H1 (cell line): ENCODE data around the gene TSPAN9. TPM values are rescaled to one million over a fixed set of nuclear protein-coding genes. Genes with fewer than 3 reads are reported as not detected.

ENCODE experiments used
- CTCF ChIA-PET: fragments of 300-600 bp; sonication (Branson Sonifier 250); formaldehyde crosslinking; loops from one replicate; lab custom pipeline; 2021; ENCODE audit not compliant: partially characterized antibody; lab: Charles Lee
- POLR2A ChIA-PET: fragments of 300-600 bp; sonication (Branson Sonifier 250); formaldehyde crosslinking; loops from one replicate; lab custom pipeline; 2021; ENCODE audit warnings: inconsistent platforms; ENCODE audit not compliant: partially characterized antibody; lab: Charles Lee
- DNase-seq, 2 experiments: peaks; one replicate each; pipeline versions ENCODE4 v3.0.0 to v3.0.0-alpha.2; 2010 to 2022; ENCODE audit warnings: low spot score in 2 of 2, low read depth in 1 of 2, mixed read lengths in 1 of 2
- FAIRE-seq: peaks from 2 replicates; lab custom pipeline; 2011; peaks lifted over from hg19 to GRCh38; lab: Jason Lieb, UNC
- H2AFZ ChIP-seq: 2 replicates; pipeline ENCODE4 v1.8.1; 2012; ENCODE audit warnings: low read length, inconsistent platforms
- H2AK5ac ChIP-seq: 2 replicates; pipeline ENCODE4 v1.6.1; 2013; ENCODE audit warnings: low read depth, low read length
- H2BK120ac ChIP-seq: replicated peaks from 2 replicates; pipeline ENCODE3; 2013; ENCODE audit warnings: low read depth, low read length, inconsistent platforms
- H2BK12ac ChIP-seq: 2 replicates; pipeline ENCODE4 v1.6.1; 2013; ENCODE audit warnings: low read depth, low read length
- H2BK15ac ChIP-seq: 2 replicates; pipeline ENCODE4 v1.6.1; 2013; ENCODE audit warnings: low read length
- H2BK20ac ChIP-seq: 2 replicates; pipeline ENCODE4 v1.6.1; 2013; ENCODE audit warnings: low read length
- H2BK5ac ChIP-seq: 2 replicates; pipeline ENCODE4 v1.6.1; 2013; ENCODE audit warnings: low read depth, low read length
- H3K14ac ChIP-seq: 2 replicates; pipeline ENCODE4 v1.6.1; 2013; ENCODE audit warnings: inconsistent platforms; ENCODE audit not compliant: insufficient read length
- H3K18ac ChIP-seq: 2 replicates; pipeline ENCODE4 v1.6.1; 2013; ENCODE audit warnings: low read length; ENCODE audit errors: extremely low read depth
- H3K23ac ChIP-seq: 2 replicates; pipeline ENCODE4 v1.6.1; 2013; ENCODE audit warnings: inconsistent platforms; ENCODE audit not compliant: insufficient read length
- H3K23me2 ChIP-seq: 2 replicates; pipeline ENCODE4 v1.6.1; 2013; ENCODE audit warnings: low read depth, low read length
- H3K27ac ChIP-seq: 2 replicates; pipeline ENCODE4 v1.6.1; 2011; ENCODE audit warnings: low read depth, low read length, inconsistent platforms
- H3K27me3 ChIP-seq, 4 experiments: replicated peaks in 1 of 4; 1 replicate in 1 of 4; 2 replicates in 3 of 4; pipeline versions ENCODE4 v1.6.1 to v1.8.1; 2011 to 2013; ENCODE audit warnings: low read length in 3 of 4, mild to moderate bottlenecking in 3 of 4, inconsistent platforms in 2 of 4, mixed read lengths in 2 of 4, moderate library complexity in 1 of 4; ENCODE audit not compliant: control insufficient read depth in 3 of 4, insufficient read depth in 3 of 4; ENCODE audit errors: extremely low read depth in 1 of 4
- H3K36me3 ChIP-seq, 4 experiments: 2 replicates each; pipeline versions ENCODE4 v1.6.1 to v1.8.1; 2011 to 2013; ENCODE audit warnings: mild to moderate bottlenecking in 4 of 4, low read length in 3 of 4, moderate library complexity in 2 of 4, control low read depth in 1 of 4, inconsistent platforms in 1 of 4; ENCODE audit not compliant: insufficient read depth in 4 of 4, control insufficient read depth in 2 of 4
- H3K4ac ChIP-seq: replicated peaks from 2 replicates; pipeline ENCODE3; 2013; ENCODE audit warnings: low read length, low read depth, mixed read lengths, inconsistent platforms; ENCODE audit not compliant: insufficient read length
- H3K4me1 ChIP-seq, 4 experiments: replicated peaks in 1 of 4; 1 replicate in 1 of 4; 2 replicates in 3 of 4; pipeline versions ENCODE4 v1.6.1 to v1.8.1; 2011 to 2013; ENCODE audit warnings: low read length in 3 of 4, inconsistent platforms in 2 of 4, mixed read lengths in 1 of 4; ENCODE audit not compliant: insufficient read depth in 4 of 4, control insufficient read depth in 3 of 4
- H3K4me2 ChIP-seq, 2 experiments: 2 replicates each; pipeline versions ENCODE4 v1.6.1 to v1.8.1; 2011 to 2013; ENCODE audit warnings: low read depth in 2 of 2, low read length in 2 of 2, control low read depth in 1 of 2, inconsistent platforms in 1 of 2, mild to moderate bottlenecking in 1 of 2; ENCODE audit not compliant: insufficient read depth in 1 of 2
- H3K4me3 ChIP-seq, 4 experiments: fragments of 200-600, 300-600 bp in 1 of 4; sonication (generic), shearing (Covaris generic), sonication (Bioruptor Twin) in 1 of 4; 2 replicates each; pipeline versions ENCODE4 v1.5.1 to v1.8.1; 2011 to 2016; ENCODE audit warnings: low read length in 4 of 4, low read depth in 3 of 4, control low read depth in 2 of 4, inconsistent platforms in 2 of 4, mild to moderate bottlenecking in 2 of 4, mixed read lengths in 1 of 4, moderate library complexity in 1 of 4; ENCODE audit not compliant: insufficient read depth in 2 of 4; ENCODE audit errors: extremely low read depth in 1 of 4
- H3K56ac ChIP-seq: replicated peaks from 2 replicates; pipeline ENCODE3; 2013; ENCODE audit warnings: low read depth, mild to moderate bottlenecking, mixed read lengths, low read length, inconsistent platforms; ENCODE audit not compliant: insufficient read length
- H3K79me1 ChIP-seq: 2 replicates; pipeline ENCODE4 v1.6.1; 2013; ENCODE audit warnings: low read depth, low read length, control low read depth
- H3K79me2 ChIP-seq, 2 experiments: 2 replicates each; pipeline versions ENCODE4 v1.6.1 to v1.8.1; 2012 to 2013; ENCODE audit warnings: low read length in 2 of 2, mild to moderate bottlenecking in 2 of 2, inconsistent platforms in 1 of 2; ENCODE audit not compliant: insufficient read depth in 2 of 2, control insufficient read depth in 1 of 2
- H3K9ac ChIP-seq, 4 experiments: replicated peaks in 1 of 4; 1 replicate in 1 of 4; 2 replicates in 3 of 4; pipeline versions ENCODE4 v1.6.1 to v1.8.1; 2011 to 2013; ENCODE audit warnings: low read depth in 3 of 4, low read length in 3 of 4, control low read depth in 2 of 4, mild to moderate bottlenecking in 2 of 4, moderate library complexity in 2 of 4, inconsistent platforms in 1 of 4; ENCODE audit errors: extremely low read depth in 1 of 4
- H3K9me3 ChIP-seq, 2 experiments: 2 replicates each; pipeline versions ENCODE4 v1.6.1 to v1.8.1; 2012 to 2013; ENCODE audit warnings: mild to moderate bottlenecking in 2 of 2, moderate library complexity in 2 of 2, control low read depth in 1 of 2, inconsistent platforms in 1 of 2, low read depth in 1 of 2, low read length in 1 of 2, mixed read lengths in 1 of 2; ENCODE audit not compliant: insufficient read depth in 2 of 2
- H4K20me1 ChIP-seq, 2 experiments: replicated peaks in 1 of 2; 2 replicates each; pipeline versions ENCODE3 to v1.8.1; 2011 to 2013; ENCODE audit warnings: inconsistent platforms in 2 of 2, low read length in 2 of 2, mild to moderate bottlenecking in 1 of 2; ENCODE audit not compliant: insufficient read depth in 2 of 2, control insufficient read depth in 1 of 2
- H4K5ac ChIP-seq: 2 replicates; pipeline ENCODE4 v1.6.1; 2013; ENCODE audit warnings: low read length, low read depth, mixed read lengths, inconsistent platforms; ENCODE audit not compliant: insufficient read length
- H4K8ac ChIP-seq: 2 replicates; pipeline ENCODE4 v1.8.0; 2013; ENCODE audit warnings: mild to moderate bottlenecking, moderate library complexity, low read length, inconsistent platforms; ENCODE audit not compliant: insufficient read depth; ENCODE audit errors: extremely low read depth
- H4K91ac ChIP-seq: replicated peaks from 2 replicates; pipeline ENCODE3; 2013; ENCODE audit warnings: low read length, mixed read lengths, inconsistent platforms; ENCODE audit not compliant: insufficient read length
- BCL11A ChIP-seq, 2 experiments: IDR thresholded peaks; one replicate each; pipeline ENCODE4 v1.6.1; 2011; ENCODE audit warnings: low read depth in 2 of 2, low read length in 2 of 2, mild to moderate bottlenecking in 2 of 2
- GTF2F1 ChIP-seq: IDR thresholded peaks from 2 replicates; pipeline ENCODE4 v1.6.1; 2012; ENCODE audit warnings: low read depth, low read length, improper control_type of control experiment, borderline replicate concordance
- MAX ChIP-seq: IDR thresholded peaks from 2 replicates; pipeline ENCODE4 v1.6.1; 2012; ENCODE audit warnings: inconsistent platforms
- WGBS, 2 experiments: shearing (Covaris generic) in 1 of 2; methylation state at CpG; one replicate each; pipeline versions ENCODE4 v1.1.6 to v1.1.7; 2013 to 2015; ENCODE audit warnings: low lambda C conversion rate in 2 of 2, mixed read lengths in 2 of 2, inconsistent platforms in 1 of 2, low coverage in 1 of 2, missing lambda C conversion rate in 1 of 2; ENCODE audit not compliant: insufficient replicate concordance in 2 of 2, insufficient coverage in 1 of 2, insufficient read length in 1 of 2; ENCODE audit errors: extremely low coverage in 1 of 2, missing lambda C conversion rate in 1 of 2; 5-methylcytosine and 5-hydroxymethylcytosine counted together
- polyA plus RNA-seq, 7 experiments: library from polyadenylated mRNA; depleted of rRNA in 3 of 7; stranded (reverse) in 5 of 7; unstranded in 2 of 7; fragments of >200 nt in 5 of 7; fragments of 200-250 nt in 2 of 7; gene quantifications; 1 replicate in 5 of 7; 2 replicates in 1 of 7; 4 replicates in 1 of 7; pipeline versions ENCODE4 v1.2.1 to v1.2.3, GENCODE V29; 2011 to 2013; ENCODE audit warnings: missing spikeins in 2 of 7, mixed read lengths in 2 of 7
- total RNA-seq: library from RNA; stranded (reverse); fragmentation: NEBNext Ultra II Directional; extraction: Animal tissue kit (Norgen Biotek cat#: 25700); gene quantifications from 2 replicates; pipeline ENCODE4 v1.2.1, GENCODE V29; 2021

The TSPAN9 gene
- total and polyA plus RNA-seq, 2 of the 8 experiments (the other 6 are each of a cell fraction or from before 2014, with no cell fraction given), result 11.5 to 29.1 TPM

- Histone ChIP-seq H2BK12ac (no peak overlapping the region), H2BK120ac (no peak overlapping the region), H3K27me3 (no peaks in the 10 kb centered on the region), H3K4me3 (no peak overlapping the region), H2BK15ac (no peak overlapping the region), H4K5ac (no peak overlapping the region), H3K79me1 (no peaks in the 10 kb centered on the region), H2AFZ (no peak overlapping the region), H3K4ac (no peak overlapping the region), H4K8ac (no peak overlapping the region), H3K79me2 (no peaks in the 10 kb centered on the region), H2AK5ac (no peak overlapping the region), H3K4me2 (no peak overlapping the region), H2BK20ac (no peak overlapping the region), H3K23me2 (no peaks in the 10 kb centered on the region), H3K9me3 (no peaks in the 10 kb centered on the region), H3K27ac (no peak overlapping the region), H3K36me3 (peaks cover 14 to 27% (median 20%) of the 10 kb centered on the region in 4 experiments; a peak in 7 of 8 replicates), H2BK5ac (no peak overlapping the region; the same call in 1 of the 2 replicates), H3K4me1 (peaks cover 0 to 2% (median under 1%) of the 10 kb centered on the region in 4 experiments; a peak in 3 of 7 replicates), H3K23ac (no peak overlapping the region), H3K56ac (no peak overlapping the region), H4K91ac (no peak overlapping the region), H3K14ac (no peak overlapping the region), H4K20me1 (peaks cover 0 to 11% of the 10 kb centered on the region in 2 experiments), H3K18ac (no peak overlapping the region), H3K9ac (0 out of 7 replicates have a peak overlapping the region, but pooled peaks of 1 of the 4 experiments have one; percentile 18)
- FAIRE-seq, result no peak
- DNase-seq, result no peak
- 71% methylated on average over 4 of the region's 4 CpGs; no CpG with 5 or more reads in 1 of the 2 experiments for WGBS, 2 experiments
- CTCF ChIA-PET, result interaction anchor here (0.9 to 2.6 kb wide), 19 partner anchors 9 to 233 kb away, joined by 3 to 14 read pairs (median 7); partner anchors contain the start of gene TEX52
- no peak for TF ChIP-seq BCL11A (IDR thresholded peaks at IDR 0.05; ENCODE audit: low read depth in 2 of 2, low read length in 2 of 2)
- no peak for TF ChIP-seq MAX
- TF ChIP-seq GTF2F1, result no peak
- POLR2A ChIA-PET, result interaction anchor here (0.9 kb wide), 1 partner anchor 152 kb away, joined by 3 read pairs; the partner anchor contains the start of gene TULP3
Measured at GRCh38 chr12:3042826-3043225, 34.4 kb upstream of the TSPAN9 start.
